ENCODE results near the gene ATXN7.

The ATXN7 gene

GRCh38 chr3:63863150-63864007 lies at the start of gene ATXN7, which contains the start of gene THOC7:
ATXN7 (plus strand) TSS chr3:63863867; CDS start chr3:63912599, 48,732 bp downstream.
THOC7 (minus strand) TSS chr3:63863805; CDS start chr3:63863790, 15 bp downstream.
- peak; percentile 83 for DNase-seq

GRCh38 chr3:63814237-63814636 lies 49.4 kb upstream of the ATXN7 start:
- DNase-seq: no peak

GRCh38 chr3:63817225-63817624 lies 46.4 kb upstream of the ATXN7 start:
- no peak for DNase-seq

GRCh38 chr3:63818282-63819150 lies 45.2 kb upstream of the ATXN7 start:
- peak; percentile 66 for DNase-seq

- DNase-seq: no peak
Measured at GRCh38 chr3:63819151-63819398, 44.6 kb upstream of the ATXN7 start, which contains the start of gene C3orf49. C3orf49 (plus strand) TSS chr3:63819299; CDS start chr3:63819472, 173 bp downstream.

- no peak for DNase-seq
Measured at GRCh38 chr3:63824309-63824708, 39.4 kb upstream of the ATXN7 start.

- no peak for DNase-seq
Measured at GRCh38 chr3:63830526-63830925, 33.1 kb upstream of the ATXN7 start.

- DNase-seq: no peak
Measured at GRCh38 chr3:63832395-63832794, 31.3 kb upstream of the ATXN7 start.

- no peak for DNase-seq
Measured at GRCh38 chr3:63841704-63842103, 22.0 kb upstream of the ATXN7 start.

GRCh38 chr3:63842127-63842526 lies 21.5 kb upstream of the ATXN7 start:
- no peak for DNase-seq

- no peak for DNase-seq
Measured at GRCh38 chr3:63845215-63845614, 18.5 kb upstream of the ATXN7 start.

- no peak for DNase-seq
Measured at GRCh38 chr3:63847718-63848450, 15.8 kb upstream of the ATXN7 start.

- DNase-seq: no peak
Measured at GRCh38 chr3:63849175-63849574, 14.5 kb upstream of the ATXN7 start.

- DNase-seq: no peak
Measured at GRCh38 chr3:63851287-63851686, 12.4 kb upstream of the ATXN7 start.

- no peak for DNase-seq
Measured at GRCh38 chr3:63853106-63853505, 10.6 kb upstream of the ATXN7 start.

GRCh38 chr3:63855333-63855940 lies 8.2 kb upstream of the ATXN7 start:
- DNase-seq: no peak

GRCh38 chr3:63857311-63857710 lies 6.4 kb upstream of the ATXN7 start:
- no peak for DNase-seq

GRCh38 chr3:63860776-63861175 lies 2.9 kb upstream of the ATXN7 start:
- DNase-seq: no peak

GRCh38 chr3:63861306-63861705 lies 2.4 kb upstream of the ATXN7 start:
- no peak for DNase-seq

GRCh38 chr3:63862804-63863149 lies 890 bp upstream of the ATXN7 start:
- DNase-seq: no peak

- DNase-seq: peak; percentile 67
Measured at GRCh38 chr3:63864008-63864964, 619 bp downstream of the ATXN7 start.

GRCh38 chr3:63864965-63865327 lies 1.3 kb downstream of the ATXN7 start:
- no peak for DNase-seq
